LNCAP (cell line): Measurements from ENCODE around the gene PPP3R1.

ENCODE experiments used
- CTCF ChIP-seq: fragments of 450-650 bp; IDR thresholded peaks from 2 replicates; pipeline ENCODE4 v1.5.1; 2017; ENCODE audit warnings: mild to moderate bottlenecking

Gene PPP3R1

GRCh38 chr2:68134554-68134953, 117.8 kb downstream of the PPP3R1 start:
- no peak for TF ChIP-seq CTCF

- TF ChIP-seq CTCF, result no peak
Measured at GRCh38 chr2:68134120-68134519, 118.2 kb downstream of the PPP3R1 start.
